GM08714 (cell line): ENCODE measurements around the gene UBQLN2.
A peak's percentile ranks its signal among the peaks of the same experiment; 100 is the strongest.
"Not testable (repeated sequence)": the region's sequence is repeated elsewhere in the genome, so short reads cannot be mapped to it uniquely, and the experiment has no call there.

Experiments used
- H3K4me3 ChIP-seq: fragments of 200-500 bp; sonication (Bioruptor generic); 2 replicates; pipeline ENCODE4 v1.5.1; 2014; ENCODE audit warnings: mild to moderate bottlenecking, low read length, inconsistent platforms
- ZNF274 ChIP-seq: IDR thresholded peaks from 2 replicates; pipeline ENCODE4 v1.6.1; 2012; ENCODE audit warnings: mild to moderate bottlenecking, low read depth, low read length

The UBQLN2 gene

DNA sequence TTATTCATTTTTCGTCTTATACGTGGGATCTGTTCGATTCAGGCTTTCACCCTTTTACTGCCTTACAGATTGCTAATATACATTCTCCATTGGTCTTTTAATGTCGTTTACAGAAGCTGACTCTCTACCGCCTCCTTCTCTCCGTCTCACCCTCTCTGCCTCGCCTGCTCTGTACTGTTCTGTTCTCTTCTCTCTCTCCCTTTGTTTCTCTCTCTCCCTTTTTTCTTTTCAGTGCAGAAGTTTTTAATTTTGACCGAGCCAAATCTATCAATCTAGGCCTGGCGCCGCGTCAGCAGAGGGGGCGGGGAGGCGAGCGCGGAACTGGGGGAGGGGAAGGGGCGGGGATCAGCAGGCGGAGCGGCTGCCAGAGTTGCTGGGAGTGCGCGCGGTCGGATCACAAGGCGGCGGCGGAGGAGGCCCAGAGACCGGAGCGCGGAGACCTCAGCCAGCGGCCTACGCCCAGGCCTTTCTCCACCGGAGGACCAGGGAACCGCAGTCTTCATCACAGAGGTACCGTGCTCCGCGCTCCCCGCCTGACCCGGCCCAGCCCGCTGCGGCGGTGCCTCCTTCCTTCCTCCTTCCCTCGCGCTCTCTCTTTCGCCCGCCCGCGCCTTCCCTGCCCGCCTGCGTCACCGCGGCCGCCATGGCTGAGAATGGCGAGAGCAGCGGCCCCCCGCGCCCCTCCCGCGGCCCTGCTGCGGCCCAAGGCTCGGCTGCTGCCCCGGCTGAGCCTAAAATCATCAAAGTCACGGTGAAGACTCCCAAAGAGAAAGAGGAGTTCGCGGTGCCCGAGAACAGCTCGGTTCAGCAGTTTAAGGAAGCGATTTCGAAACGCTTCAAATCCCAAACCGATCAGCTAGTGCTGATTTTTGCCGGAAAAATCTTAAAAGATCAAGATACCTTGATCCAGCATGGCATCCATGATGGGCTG is at the start of gene UBQLN2:
Gene UBQLN2, plus strand, starts transcription at position 397 of the 931 bp plus-strand sequence. Its CDS starts 247 bp downstream, at position 644.
- peak within 1 kb of the TSS; percentile 57 for H3K4me3 ChIP-seq
- TF ChIP-seq ZNF274: no peak

DNA sequence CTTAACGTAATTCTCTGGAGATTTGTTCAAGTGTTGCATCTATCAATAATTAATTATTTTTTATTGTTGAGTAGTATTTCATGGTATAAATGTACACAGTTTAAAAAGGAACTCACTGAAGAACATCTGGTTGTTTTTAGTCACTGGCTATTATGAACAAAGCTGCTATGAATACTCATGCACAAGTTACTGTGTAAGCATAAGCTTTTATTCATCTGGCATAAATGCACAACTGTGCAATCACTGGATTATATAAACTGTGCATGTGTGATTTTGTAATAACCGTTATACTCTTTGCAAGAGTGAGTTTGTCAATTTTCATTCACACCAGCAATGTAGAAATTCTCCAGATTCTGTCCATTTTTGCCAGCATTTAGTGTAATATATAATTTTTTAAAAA is 43.8 kb upstream of the UBQLN2 start:
- H3K4me3 ChIP-seq: no peak overlapping the region
- TF ChIP-seq ZNF274: no peak

DNA sequence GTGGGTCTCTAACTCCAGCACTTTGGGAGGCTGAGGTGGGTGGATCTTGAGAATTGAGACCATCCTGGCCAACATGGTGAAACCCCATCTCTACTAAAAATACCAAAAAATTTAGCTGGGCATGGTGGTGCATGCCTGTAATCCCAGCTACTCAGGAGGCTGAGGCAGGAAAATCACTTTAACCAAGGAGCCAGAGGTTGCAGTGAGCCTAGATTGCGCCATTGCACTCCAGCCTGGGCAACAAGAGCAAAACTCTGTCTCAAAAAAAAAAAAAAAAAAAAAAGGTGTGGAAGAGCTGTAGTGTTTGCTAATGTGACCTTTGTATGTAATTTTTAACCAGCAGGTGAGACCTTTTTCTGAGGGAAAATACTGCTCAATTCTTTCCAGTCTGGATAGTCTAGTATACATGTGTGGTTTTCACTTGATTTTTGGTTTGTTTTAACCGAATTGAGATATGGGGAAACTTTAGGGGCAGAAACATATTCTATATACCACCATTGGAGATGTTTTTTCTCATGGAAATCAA is 33.9 kb upstream of the UBQLN2 start:
- H3K4me3 ChIP-seq: not testable (repeated sequence)

- H3K4me3 ChIP-seq: no peak overlapping the region
- no peak for TF ChIP-seq ZNF274
Measured at GRCh38 chrX:56530011-56530410, 33.4 kb upstream of the UBQLN2 start.

- no peak for TF ChIP-seq ZNF274
- H3K4me3 ChIP-seq: no peak overlapping the region
Measured at GRCh38 chrX:56550667-56551066, 12.8 kb upstream of the UBQLN2 start.

DNA sequence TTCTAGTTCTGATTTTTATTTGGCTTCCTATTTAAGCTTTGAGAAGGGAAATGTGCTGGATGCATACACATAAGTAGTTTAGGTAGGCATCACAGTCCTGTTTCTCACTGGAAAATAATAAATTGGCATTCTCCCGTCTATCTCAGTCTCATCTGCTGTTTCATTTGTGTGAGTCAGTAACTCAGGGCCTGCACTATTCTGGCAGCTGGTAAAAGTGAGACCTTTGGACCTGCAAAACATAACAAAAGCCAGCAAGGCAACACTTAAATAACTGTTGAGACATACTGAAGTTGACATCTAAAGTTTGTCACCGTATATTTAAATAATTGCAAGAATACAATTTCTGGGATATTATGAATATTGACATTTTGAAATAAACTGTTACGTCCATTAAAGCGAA is 8.6 kb upstream of the UBQLN2 start:
- TF ChIP-seq ZNF274: no peak
- no peak overlapping the region for H3K4me3 ChIP-seq

- TF ChIP-seq ZNF274: no peak
- no peak overlapping the region for H3K4me3 ChIP-seq
Measured at GRCh38 chrX:56557376-56557929, 6.0 kb upstream of the UBQLN2 start.

DNA sequence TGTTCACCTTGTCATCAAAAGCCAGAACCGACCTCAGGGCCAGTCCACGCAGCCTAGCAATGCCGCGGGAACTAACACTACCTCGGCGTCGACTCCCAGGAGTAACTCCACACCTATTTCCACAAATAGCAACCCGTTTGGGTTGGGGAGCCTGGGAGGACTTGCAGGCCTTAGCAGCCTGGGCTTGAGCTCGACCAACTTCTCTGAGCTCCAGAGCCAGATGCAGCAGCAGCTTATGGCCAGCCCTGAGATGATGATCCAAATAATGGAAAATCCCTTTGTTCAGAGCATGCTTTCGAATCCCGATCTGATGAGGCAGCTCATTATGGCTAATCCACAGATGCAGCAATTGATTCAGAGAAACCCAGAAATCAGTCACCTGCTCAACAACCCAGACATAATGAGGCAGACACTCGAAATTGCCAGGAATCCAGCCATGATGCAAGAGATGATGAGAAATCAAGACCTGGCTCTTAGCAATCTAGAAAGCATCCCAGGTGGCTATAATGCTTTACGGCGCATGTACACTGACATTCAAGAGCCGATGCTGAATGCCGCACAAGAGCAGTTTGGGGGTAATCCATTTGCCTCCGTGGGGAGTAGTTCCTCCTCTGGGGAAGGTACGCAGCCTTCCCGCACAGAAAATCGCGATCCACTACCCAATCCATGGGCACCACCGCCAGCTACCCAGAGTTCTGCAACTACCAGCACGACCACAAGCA is 898 bp downstream of the UBQLN2 start:
- TF ChIP-seq ZNF274: no peak

GRCh38 chrX:56564921-56565840 is 1.8 kb downstream of the UBQLN2 start:
- peak overlapping the region; percentile 57 for H3K4me3 ChIP-seq
- TF ChIP-seq ZNF274: no peak

More for the DNA sequence above, 898 bp downstream of the UBQLN2 start:
- H3K4me3 ChIP-seq: peak overlapping the region; percentile 57

DNA sequence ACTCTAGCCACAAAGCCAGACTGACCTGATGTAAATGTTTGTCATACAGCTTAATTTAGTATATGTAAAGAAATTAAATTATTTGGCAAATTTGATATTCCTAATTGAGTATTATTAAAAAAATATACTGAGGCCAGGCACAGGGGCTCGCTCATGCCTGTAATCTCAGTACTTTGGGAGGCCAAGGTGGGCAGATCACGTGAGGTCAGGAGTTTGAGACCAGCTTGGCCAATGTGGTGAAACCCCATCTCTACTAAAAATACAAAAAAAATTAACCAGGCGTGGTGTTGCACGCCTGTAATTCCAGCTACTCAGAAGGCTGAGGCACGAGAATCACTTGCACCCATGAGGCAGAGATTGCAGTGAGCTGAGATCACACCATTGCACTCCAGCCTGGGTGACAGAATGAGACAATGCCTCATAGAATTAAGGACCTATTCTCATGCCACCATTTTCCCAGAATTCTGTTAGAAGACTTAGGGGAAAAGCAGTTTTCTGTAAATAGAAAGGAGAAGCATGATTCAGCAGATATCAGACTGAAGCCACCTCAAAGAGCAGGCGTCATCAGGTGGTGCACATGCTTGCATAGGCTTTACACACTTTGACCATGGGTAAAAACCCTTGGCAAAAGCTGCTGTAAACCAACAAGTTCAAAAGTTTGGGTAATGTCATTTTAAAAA is 6.1 kb downstream of the UBQLN2 start:
- H3K4me3 ChIP-seq: no peak overlapping the region

DNA sequence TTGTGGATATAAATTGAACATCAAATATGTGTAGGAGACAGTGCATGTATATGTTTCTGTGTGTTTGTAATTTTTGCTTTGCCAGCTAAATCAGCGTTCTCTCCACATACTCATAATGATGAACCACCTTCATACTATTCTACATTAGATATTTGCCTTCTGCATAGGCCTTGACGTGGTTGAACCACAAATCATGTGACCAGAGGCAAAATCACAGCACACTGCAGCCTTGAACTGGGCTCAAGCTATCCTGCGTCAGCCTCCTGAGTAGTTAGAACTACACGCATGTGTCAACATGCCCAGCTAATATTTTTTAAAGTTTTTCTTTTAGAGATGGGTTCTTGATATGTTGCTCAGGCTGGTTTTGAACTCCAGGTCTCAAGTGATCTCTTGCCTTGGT is 9.5 kb downstream of the UBQLN2 start:
- TF ChIP-seq ZNF274: no peak
- H3K4me3 ChIP-seq: no peak overlapping the region

More for the DNA sequence above, 6.1 kb downstream of the UBQLN2 start:
- TF ChIP-seq ZNF274: no peak

GRCh38 chrX:56574861-56575260 is 11.4 kb downstream of the UBQLN2 start:
- TF ChIP-seq ZNF274: no peak
- no peak overlapping the region for H3K4me3 ChIP-seq

DNA sequence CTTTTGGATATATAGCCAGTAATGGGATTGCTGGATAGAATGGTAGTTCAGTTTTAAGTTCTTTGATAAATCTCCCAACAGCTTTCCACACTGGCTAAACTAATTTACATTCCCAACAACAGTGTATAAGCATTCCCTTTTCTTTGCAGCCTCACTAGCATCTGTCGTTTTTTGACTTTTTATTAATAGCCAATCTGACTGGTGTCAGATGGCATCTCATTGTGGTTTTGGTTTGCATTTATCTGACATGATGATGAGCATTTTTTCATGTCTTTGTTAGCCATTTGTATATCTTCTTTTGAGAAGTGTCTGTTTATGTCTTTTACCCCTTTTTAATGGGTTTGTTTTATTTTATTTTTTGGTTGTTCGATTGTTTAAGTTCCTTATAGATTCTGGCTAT is 13.3 kb downstream of the UBQLN2 start:
- no peak overlapping the region for H3K4me3 ChIP-seq
- no peak for TF ChIP-seq ZNF274
